Endodermal cell (in vitro differentiated cells): ENCODE data around the gene MCU. TPM values are rescaled to one million over a fixed set of nuclear protein-coding genes. Genes with fewer than 3 reads are reported as not detected.
A peak's percentile ranks its signal among the peaks of the same experiment; 100 is the strongest.

Experiments used
- DNase-seq: peaks from one replicate; pipeline ENCODE4 v3.0.0-alpha.2; 2017
- H3K27ac ChIP-seq: 2 replicates; pipeline ENCODE4 v1.5.1; 2013; ENCODE audit warnings: mild to moderate bottlenecking, low read depth, low read length, moderate library complexity
- H3K27me3 ChIP-seq: 2 replicates; pipeline ENCODE4 v1.6.1; 2013; ENCODE audit warnings: mild to moderate bottlenecking, low read length, moderate library complexity; ENCODE audit not compliant: insufficient read depth, control insufficient read depth, poor library complexity, severe bottlenecking
- H3K36me3 ChIP-seq: 2 replicates; pipeline ENCODE4 v1.7.0; 2013; ENCODE audit warnings: mild to moderate bottlenecking, low read length, moderate library complexity; ENCODE audit not compliant: control insufficient read depth, insufficient read depth
- H3K4me1 ChIP-seq: one replicate; pipeline ENCODE4 v1.7.0; 2013; ENCODE audit warnings: low read length; ENCODE audit not compliant: control insufficient read depth, insufficient read depth
- H3K4me3 ChIP-seq: 2 replicates; pipeline ENCODE4 v1.5.1; 2013; ENCODE audit warnings: mild to moderate bottlenecking, low read length, moderate library complexity
- H3K9ac ChIP-seq: 2 replicates; pipeline ENCODE4 v1.6.1; 2013; ENCODE audit warnings: mild to moderate bottlenecking, low read length, moderate library complexity; ENCODE audit not compliant: poor library complexity, severe bottlenecking; ENCODE audit errors: extremely low read depth
- H3K9me3 ChIP-seq: 2 replicates; pipeline ENCODE4 v1.6.1; 2013; ENCODE audit warnings: mild to moderate bottlenecking, low read length, moderate library complexity; ENCODE audit not compliant: control insufficient read depth
- H3K27ac Mint-ChIP-seq: 2 replicates; pipeline ENCODE4 v1.8.0; 2020; ENCODE audit warnings: mixed read lengths
- H3K27me3 Mint-ChIP-seq: 2 replicates; pipeline ENCODE4 v1.8.0; 2021; ENCODE audit warnings: mild to moderate bottlenecking, mixed read lengths; ENCODE audit not compliant: insufficient read depth
- H3K36me3 Mint-ChIP-seq: 2 replicates; pipeline ENCODE4 v1.8.0; 2020; ENCODE audit warnings: low read depth, mixed read lengths
- H3K4me1 Mint-ChIP-seq: 2 replicates; pipeline ENCODE4 v1.8.0; 2020; ENCODE audit warnings: mixed read lengths
- H3K4me3 Mint-ChIP-seq: 2 replicates; pipeline ENCODE4 v1.8.0; 2020; ENCODE audit warnings: mild to moderate bottlenecking, moderate library complexity, mixed read lengths
- H3K9me3 Mint-ChIP-seq: 2 replicates; pipeline ENCODE4 v1.8.0; 2020; ENCODE audit warnings: mild to moderate bottlenecking, mixed read lengths
- WGBS, 2 experiments: methylation state at CpG; one replicate each; pipeline versions ENCODE4 v1.1.5 to v1.1.7; 2013; ENCODE audit warnings: missing lambda C conversion rate in 2 of 2, mixed read lengths in 1 of 2; ENCODE audit not compliant: insufficient coverage in 1 of 2, insufficient read length in 1 of 2; 5-methylcytosine and 5-hydroxymethylcytosine counted together
- total RNA-seq, 2 donors: library from RNA; stranded (reverse); fragmentation: NEBNext Ultra II Directional in 1 of 2; extraction: Animal tissue kit (Norgen Biotek cat#: 25700) in 1 of 2; gene quantifications; 2 replicates in 1 of 2; 3 replicates in 1 of 2; pipeline ENCODE4 v1.2.1, GENCODE V29; 2021
- TF ChIP-seq, protein P1 (sequence below): fragments of 200-600 bp; sonication (generic); conservative IDR thresholded peaks from 2 replicates; pipeline ENCODE4 v1.5.0; 2021; ENCODE audit warnings: antibody characterized with exemption, mild to moderate bottlenecking

MCU gene
- total RNA-seq, 2 donors from 2014 or later: 46.1 to 48.5 TPM

DNA sequence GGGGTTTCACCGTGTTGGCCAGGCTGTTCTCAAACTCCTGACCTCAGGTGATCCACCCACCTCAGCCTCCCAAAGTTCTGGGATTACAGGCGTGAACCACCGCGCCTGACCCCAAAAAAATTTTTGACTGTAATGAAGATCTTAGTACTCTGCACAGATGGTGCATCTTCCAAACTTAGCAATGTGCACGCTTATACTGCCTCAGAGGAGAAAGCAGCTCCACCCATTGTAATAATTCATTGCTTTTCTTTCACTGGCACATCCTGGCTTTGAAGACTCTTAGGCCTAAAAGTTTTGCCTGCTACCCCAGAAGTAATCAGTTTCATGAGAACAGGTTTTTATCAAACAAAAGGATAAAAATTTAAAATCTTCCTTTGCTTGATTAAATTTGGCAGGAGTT, 149.5 kb downstream of the MCU start:
- TF ChIP-seq, protein P1, sequence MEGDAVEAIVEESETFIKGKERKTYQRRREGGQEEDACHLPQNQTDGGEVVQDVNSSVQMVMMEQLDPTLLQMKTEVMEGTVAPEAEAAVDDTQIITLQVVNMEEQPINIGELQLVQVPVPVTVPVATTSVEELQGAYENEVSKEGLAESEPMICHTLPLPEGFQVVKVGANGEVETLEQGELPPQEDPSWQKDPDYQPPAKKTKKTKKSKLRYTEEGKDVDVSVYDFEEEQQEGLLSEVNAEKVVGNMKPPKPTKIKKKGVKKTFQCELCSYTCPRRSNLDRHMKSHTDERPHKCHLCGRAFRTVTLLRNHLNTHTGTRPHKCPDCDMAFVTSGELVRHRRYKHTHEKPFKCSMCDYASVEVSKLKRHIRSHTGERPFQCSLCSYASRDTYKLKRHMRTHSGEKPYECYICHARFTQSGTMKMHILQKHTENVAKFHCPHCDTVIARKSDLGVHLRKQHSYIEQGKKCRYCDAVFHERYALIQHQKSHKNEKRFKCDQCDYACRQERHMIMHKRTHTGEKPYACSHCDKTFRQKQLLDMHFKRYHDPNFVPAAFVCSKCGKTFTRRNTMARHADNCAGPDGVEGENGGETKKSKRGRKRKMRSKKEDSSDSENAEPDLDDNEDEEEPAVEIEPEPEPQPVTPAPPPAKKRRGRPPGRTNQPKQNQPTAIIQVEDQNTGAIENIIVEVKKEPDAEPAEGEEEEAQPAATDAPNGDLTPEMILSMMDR: no peak
- 69 to 77% methylated on average over 5 of the region's 5 CpGs for WGBS, 2 experiments

DNA sequence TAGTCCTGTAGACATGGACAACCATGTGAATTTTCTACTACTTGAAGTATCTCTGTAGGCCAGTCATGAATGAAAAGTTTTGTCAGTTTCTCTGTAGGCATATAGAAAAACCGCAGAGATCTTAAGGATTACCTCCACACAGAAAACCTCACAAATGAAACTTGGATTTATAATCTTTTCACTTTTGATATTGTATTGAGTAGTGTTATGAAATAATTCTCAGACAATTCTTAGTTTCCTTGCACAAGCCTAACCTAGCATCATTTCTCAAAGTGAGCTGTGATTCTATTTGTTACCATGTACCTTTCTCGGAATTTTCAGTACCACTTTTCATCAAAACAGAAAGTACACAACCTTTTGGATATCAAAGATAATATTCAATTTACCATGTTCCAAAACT, 150.2 kb downstream of the MCU start:
- WGBS, 2 experiments: 80 to 86% methylated on average over 1 to 2 of the region's 2 CpGs
- no peak overlapping the region for H3K27ac ChIP-seq
- Mint-ChIP-seq H3K4me1 (no peaks in the 10 kb centered on the region), H3K36me3 (peaks cover 4% of the 10 kb centered on the region), H3K9me3 (no peaks in the 10 kb centered on the region), H3K27me3 (no peaks in the 10 kb centered on the region), H3K27ac (no peak overlapping the region), H3K4me3 (no peak overlapping the region)
- H3K36me3 ChIP-seq: no peaks in the 10 kb centered on the region
- H3K9me3 ChIP-seq: no peaks in the 10 kb centered on the region
- H3K9ac ChIP-seq: no peak overlapping the region
- H3K4me3 ChIP-seq: no peak overlapping the region
- H3K4me1 ChIP-seq: no peaks in the 10 kb centered on the region
- TF ChIP-seq, protein P1: no peak
- DNase-seq: no peak
- no peaks in the 10 kb centered on the region for H3K27me3 ChIP-seq

More for the DNA sequence above, 149.5 kb downstream of the MCU start:
- H3K4me1 ChIP-seq: no peaks in the 10 kb centered on the region
- no peaks in the 10 kb centered on the region for H3K36me3 ChIP-seq
- H3K4me3 ChIP-seq: no peak overlapping the region
- Mint-ChIP-seq H3K27me3 (no peaks in the 10 kb centered on the region), H3K4me3 (no peak overlapping the region), H3K27ac (peak overlapping the region; percentile 19), H3K4me1 (no peaks in the 10 kb centered on the region), H3K9me3 (no peaks in the 10 kb centered on the region), H3K36me3 (peaks cover 4% of the 10 kb centered on the region)
- no peak overlapping the region for H3K9ac ChIP-seq
- no peaks in the 10 kb centered on the region for H3K9me3 ChIP-seq
- no peak for DNase-seq
- no peak overlapping the region for H3K27ac ChIP-seq
- H3K27me3 ChIP-seq: no peaks in the 10 kb centered on the region

DNA sequence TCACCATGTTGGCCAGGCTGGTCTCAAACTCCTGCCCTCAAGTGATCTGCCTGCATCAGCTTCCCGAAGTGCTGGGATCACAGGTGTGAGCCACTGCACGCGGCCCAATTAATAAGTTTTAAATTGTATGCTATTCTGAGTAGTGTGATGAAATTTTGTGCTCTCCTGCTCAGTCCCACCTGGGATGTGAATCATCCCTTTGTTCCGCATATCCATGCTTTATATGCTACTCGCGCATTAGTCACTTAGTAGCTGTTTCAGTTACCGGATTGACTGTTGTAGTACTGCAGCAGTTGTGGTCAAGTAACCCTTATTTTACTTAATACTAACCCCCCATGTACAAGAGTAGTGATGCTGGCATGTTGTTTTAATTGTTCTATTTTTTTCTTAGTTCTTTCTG, 154.3 kb downstream of the MCU start:
- Mint-ChIP-seq H3K4me3 (no peak overlapping the region), H3K9me3 (peaks cover 9% of the 10 kb centered on the region), H3K36me3 (peaks cover 25% of the 10 kb centered on the region), H3K4me1 (no peaks in the 10 kb centered on the region), H3K27me3 (no peaks in the 10 kb centered on the region), H3K27ac (no peak overlapping the region)
- no peak overlapping the region for H3K9ac ChIP-seq
- peaks cover 9% of the 10 kb centered on the region for H3K9me3 ChIP-seq
- no peak overlapping the region for H3K27ac ChIP-seq
- H3K4me3 ChIP-seq: no peak overlapping the region
- H3K27me3 ChIP-seq: no peaks in the 10 kb centered on the region
- TF ChIP-seq, protein P1: no peak
- 79% methylated on average over 7 of the region's 7 CpGs; no CpG with 5 or more reads in 1 of the 2 experiments for WGBS, 2 experiments
- no peaks in the 10 kb centered on the region for H3K4me1 ChIP-seq
- no peak for DNase-seq
- no peaks in the 10 kb centered on the region for H3K36me3 ChIP-seq
